Esophagus muscularis mucosa (tissue), 4 donors: Measurements from ENCODE around the gene BTBD9.

Experiments
- CTCF ChIP-seq, 3 experiments: fragments of 200-600 bp in 2 of 3; fragments of 450-650 bp in 1 of 3; sonication (generic) in 2 of 3; IDR thresholded peaks; one replicate each; pipeline ENCODE4 v1.5.1; 2017 to 2019; ENCODE audit warnings: antibody characterized with exemption in 3 of 3, mild to moderate bottlenecking in 2 of 3, moderate library complexity in 1 of 3
- EP300 ChIP-seq: sonication (generic); formaldehyde crosslinking; IDR thresholded peaks from one replicate; pipeline ENCODE4 v1.6.1; 2017; ENCODE audit warnings: antibody characterized with exemption
- POLR2A ChIP-seq: fragments of 450-650 bp; IDR thresholded peaks from one replicate; pipeline ENCODE4 v1.6.1; 2017; ENCODE audit warnings: antibody characterized with exemption, moderate library complexity, mild to moderate bottlenecking, low read depth

GRCh38 chr6:38138374-38138773 is 501.4 kb downstream of the BTBD9 start:
- no peak for TF ChIP-seq POLR2A
- TF ChIP-seq CTCF (IDR thresholded peaks at IDR 0.05), result no peak
- TF ChIP-seq EP300, result no peak
